HepG2 (cell line): ENCODE measurements around the gene CLP1. TPM values are rescaled to one million over a fixed set of nuclear protein-coding genes. Genes with fewer than 3 reads are reported as not detected.
A peak's percentile ranks its signal among the peaks of the same experiment; 100 is the strongest.

Experiments used
- AGO2 ChIP-seq: fragments of 200-400 bp; formaldehyde crosslinking; optimal IDR thresholded peaks from 2 replicates; pipeline ENCODE3; 2017; ENCODE audit warnings: mild to moderate bottlenecking, low read depth, low read length, moderate library complexity
- HNRNPL ChIP-seq: fragments of 200-400 bp; formaldehyde crosslinking; IDR thresholded peaks from 2 replicates; pipeline ENCODE4 v1.6.1; 2017; ENCODE audit warnings: mild to moderate bottlenecking, low read depth, low read length
- JARID2 ChIP-seq: sonication (generic); formaldehyde crosslinking; IDR thresholded peaks from 2 replicates; pipeline ENCODE4 v1.8.1; 2023; ENCODE audit warnings: missing genetic modification reagents, inconsistent platforms; ENCODE audit not compliant: insufficient replicate concordance
- MZF1 ChIP-seq: sonication (generic); formaldehyde crosslinking; IDR thresholded peaks from 2 replicates; pipeline ENCODE4 v1.8.1; 2023; ENCODE audit warnings: mild to moderate bottlenecking, missing genetic modification reagents, borderline replicate concordance
- NR2C2 ChIP-seq: sonication (generic); formaldehyde crosslinking; IDR thresholded peaks from 2 replicates; pipeline ENCODE4 v1.4.0; 2020; ENCODE audit warnings: missing genetic modification reagents, mild to moderate bottlenecking, moderate library complexity, borderline replicate concordance
- RELA ChIP-seq: sonication (generic); formaldehyde crosslinking; IDR thresholded peaks from 2 replicates; pipeline ENCODE4 v1.4.0; 2020; ENCODE audit warnings: missing genetic modification reagents
- RERE ChIP-seq: IDR thresholded peaks from 2 replicates; pipeline ENCODE4 v1.6.1; 2016; ENCODE audit warnings: low read depth, missing genetic modification reagents, missing compliant biosample characterization
- ZNF160 ChIP-seq: sonication (generic); formaldehyde crosslinking; IDR thresholded peaks from 2 replicates; pipeline ENCODE4 v1.8.0; 2022; ENCODE audit warnings: mild to moderate bottlenecking, inconsistent platforms, missing genetic modification reagents
- ZNF235 ChIP-seq: sonication (generic); formaldehyde crosslinking; IDR thresholded peaks from 2 replicates; pipeline ENCODE4 v1.8.1; 2023; ENCODE audit warnings: mild to moderate bottlenecking, missing genetic modification reagents, borderline replicate concordance
- ZNF274 ChIP-seq: sonication (generic); formaldehyde crosslinking; IDR thresholded peaks from 2 replicates; pipeline ENCODE4 v1.5.1; 2020; ENCODE audit warnings: mild to moderate bottlenecking, missing genetic modification reagents
- ZNF563 ChIP-seq: sonication (generic); formaldehyde crosslinking; IDR thresholded peaks from 2 replicates; pipeline ENCODE4 v1.8.0; 2022; ENCODE audit warnings: mild to moderate bottlenecking, moderate library complexity, missing genetic modification reagents
- ZNF839 ChIP-seq: sonication (generic); formaldehyde crosslinking; IDR thresholded peaks from 2 replicates; pipeline ENCODE4 v1.4.0; 2020; ENCODE audit warnings: missing genetic modification reagents, mild to moderate bottlenecking, borderline replicate concordance
- ZNF883 ChIP-seq: sonication (generic); formaldehyde crosslinking; IDR thresholded peaks from 2 replicates; pipeline ENCODE4 v1.5.1; 2020; ENCODE audit warnings: mild to moderate bottlenecking, missing genetic modification reagents; ENCODE audit errors: not compliant biosample characterization
- polyA plus RNA-seq, 8 experiments: library from polyadenylated mRNA; depleted of rRNA in 3 of 8; stranded (reverse) in 7 of 8; unstranded in 1 of 8; fragments of >200 nt; fragmentation: Illumina TruSeq in 4 of 8; extraction: Trizol in 4 of 8; gene quantifications; 2 replicates each; pipeline versions ENCODE4 v1.2.1 to v1.2.3, GENCODE V29; 2011 to 2016; ENCODE audit warnings: low read depth in 4 of 8, missing spikeins in 1 of 8, mixed read lengths in 1 of 8; ENCODE audit not compliant: insufficient read depth in 1 of 8
- total RNA-seq, 5 experiments: library from RNA; depleted of rRNA; stranded (reverse); fragments of >200 nt; fragmentation: Illumina TruSeq; extraction: Trizol; gene quantifications; 2 replicates each; pipeline ENCODE4 v1.2.3, GENCODE V29; 2016; ENCODE audit warnings: low read depth in 1 of 5
- TF ChIP-seq, protein P1 (sequence below): sonication (generic); formaldehyde crosslinking; IDR thresholded peaks from 2 replicates; pipeline ENCODE4 v1.5.1; 2020; ENCODE audit warnings: missing genetic modification reagents, mild to moderate bottlenecking, borderline replicate concordance
- TF ChIP-seq, protein P2 (sequence below): sonication (generic); formaldehyde crosslinking; IDR thresholded peaks from 2 replicates; pipeline ENCODE4 v1.5.1; 2020; ENCODE audit warnings: mild to moderate bottlenecking, missing genetic modification reagents
- TF ChIP-seq, protein P3 (sequence below): sonication (generic); formaldehyde crosslinking; IDR thresholded peaks from 2 replicates; pipeline ENCODE4 v1.8.1; 2023; ENCODE audit warnings: mild to moderate bottlenecking, moderate library complexity, missing genetic modification reagents

CLP1 gene
- total and polyA plus RNA-seq, 2 of the 13 experiments (the other 11 are each of a cell fraction or from before 2014, with no cell fraction given): 14.6 to 24.8 TPM

DNA sequence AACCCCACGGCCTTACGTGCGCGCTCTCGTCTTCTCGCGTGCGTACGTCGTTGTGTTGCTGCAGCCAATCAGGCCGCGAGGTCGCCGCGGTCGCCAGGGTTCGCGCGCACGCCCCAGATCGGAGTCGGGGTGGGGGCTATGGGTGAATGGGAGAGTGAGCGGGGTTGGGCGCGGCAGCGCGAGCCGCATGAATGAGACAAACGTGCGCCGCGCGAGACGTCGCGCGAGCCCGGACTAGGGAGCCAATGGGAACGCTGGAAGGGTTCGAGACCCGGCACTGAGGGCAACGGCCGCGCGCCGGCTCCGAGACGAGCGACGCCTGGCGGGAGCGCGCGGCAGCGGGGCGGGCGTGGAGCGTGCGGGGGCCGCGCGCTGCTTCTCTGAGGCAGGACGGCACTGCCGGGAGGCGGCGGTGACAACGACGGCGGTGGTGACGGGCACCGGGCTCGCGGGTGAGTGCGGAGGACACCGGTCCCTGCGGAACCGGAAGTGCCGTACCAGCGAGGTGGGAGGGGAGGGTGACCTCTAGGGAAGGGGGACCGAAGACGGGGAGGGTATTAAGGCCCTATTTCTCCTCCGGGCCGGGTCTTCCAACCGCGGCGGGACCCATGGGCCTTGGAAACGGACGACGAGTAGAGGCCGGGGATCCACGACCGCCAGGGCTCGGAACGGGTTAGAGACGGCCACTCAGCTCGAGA is 10.3 kb downstream of the CLP1 start, which contains the start of gene ZDHHC5 (continued):
- TF ChIP-seq, protein P1, sequence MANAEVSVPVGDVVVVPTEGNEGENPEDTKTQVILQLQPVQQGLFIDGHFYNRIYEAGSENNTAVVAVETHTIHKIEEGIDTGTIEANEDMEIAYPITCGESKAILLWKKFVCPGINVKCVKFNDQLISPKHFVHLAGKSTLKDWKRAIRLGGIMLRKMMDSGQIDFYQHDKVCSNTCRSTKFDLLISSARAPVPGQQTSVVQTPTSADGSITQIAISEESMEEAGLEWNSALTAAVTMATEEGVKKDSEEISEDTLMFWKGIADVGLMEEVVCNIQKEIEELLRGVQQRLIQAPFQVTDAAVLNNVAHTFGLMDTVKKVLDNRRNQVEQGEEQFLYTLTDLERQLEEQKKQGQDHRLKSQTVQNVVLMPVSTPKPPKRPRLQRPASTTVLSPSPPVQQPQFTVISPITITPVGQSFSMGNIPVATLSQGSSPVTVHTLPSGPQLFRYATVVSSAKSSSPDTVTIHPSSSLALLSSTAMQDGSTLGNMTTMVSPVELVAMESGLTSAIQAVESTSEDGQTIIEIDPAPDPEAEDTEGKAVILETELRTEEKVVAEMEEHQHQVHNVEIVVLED (CRISPR knock-in tag): peak; percentile 99
- peak; percentile 85 for TF ChIP-seq ZNF883 (CRISPR knock-in tag)
- no peak; the same call in 1 of the 2 replicates for TF ChIP-seq ZNF235 (CRISPR knock-in tag)
- TF ChIP-seq ZNF563: peak; percentile 21; the same call in 1 of the 2 replicates
- TF ChIP-seq AGO2: peak; percentile 76
- peak; percentile 88 for TF ChIP-seq NR2C2 (CRISPR knock-in tag)
- TF ChIP-seq RELA: no peak
- TF ChIP-seq, protein P2, sequence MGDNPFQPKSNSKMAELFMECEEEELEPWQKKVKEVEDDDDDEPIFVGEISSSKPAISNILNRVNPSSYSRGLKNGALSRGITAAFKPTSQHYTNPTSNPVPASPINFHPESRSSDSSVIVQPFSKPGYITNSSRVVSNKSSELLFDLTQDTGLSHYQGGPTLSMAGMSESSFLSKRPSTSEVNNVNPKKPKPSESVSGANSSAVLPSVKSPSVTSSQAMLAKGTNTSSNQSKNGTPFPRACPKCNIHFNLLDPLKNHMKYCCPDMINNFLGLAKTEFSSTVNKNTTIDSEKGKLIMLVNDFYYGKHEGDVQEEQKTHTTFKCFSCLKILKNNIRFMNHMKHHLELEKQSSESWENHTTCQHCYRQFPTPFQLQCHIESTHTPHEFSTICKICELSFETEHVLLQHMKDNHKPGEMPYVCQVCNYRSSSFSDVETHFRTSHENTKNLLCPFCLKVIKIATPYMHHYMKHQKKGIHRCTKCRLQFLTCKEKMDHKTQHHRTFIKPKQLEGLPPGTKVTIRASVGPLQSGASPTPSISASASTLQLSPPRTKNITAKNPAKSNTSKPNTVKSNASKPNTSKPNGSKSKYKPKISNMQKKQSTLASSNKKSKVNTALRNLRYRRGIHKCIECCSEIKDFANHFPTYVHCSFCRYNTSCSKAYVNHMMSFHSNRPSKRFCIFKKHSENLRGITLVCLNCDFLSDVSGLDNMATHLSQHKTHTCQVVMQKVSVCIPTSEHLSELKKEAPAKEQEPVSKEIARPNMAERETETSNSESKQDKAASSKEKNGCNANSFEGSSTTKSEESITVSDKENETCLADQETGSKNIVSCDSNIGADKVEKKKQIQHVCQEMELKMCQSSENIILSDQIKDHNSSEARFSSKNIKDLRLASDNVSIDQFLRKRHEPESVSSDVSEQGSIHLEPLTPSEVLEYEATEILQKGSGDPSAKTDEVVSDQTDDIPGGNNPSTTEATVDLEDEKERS (CRISPR knock-in tag): no peak
- TF ChIP-seq ZNF839 (CRISPR knock-in tag): no peak
- no peak for TF ChIP-seq MZF1 (CRISPR knock-in tag)
- 0 out of 2 replicates have a peak, but pooled peaks have one; percentile 64 for TF ChIP-seq HNRNPL
- no peak for TF ChIP-seq JARID2 (CRISPR knock-in tag)
- peak; percentile 20; the same call in 1 of the 2 replicates for TF ChIP-seq ZNF274
- TF ChIP-seq ZNF160 (CRISPR knock-in tag): 0 out of 2 replicates have a peak, but pooled peaks have one; percentile 28
- 0 out of 2 replicates have a peak, but pooled peaks have one; percentile 32 for TF ChIP-seq RERE
- TF ChIP-seq, protein P3, sequence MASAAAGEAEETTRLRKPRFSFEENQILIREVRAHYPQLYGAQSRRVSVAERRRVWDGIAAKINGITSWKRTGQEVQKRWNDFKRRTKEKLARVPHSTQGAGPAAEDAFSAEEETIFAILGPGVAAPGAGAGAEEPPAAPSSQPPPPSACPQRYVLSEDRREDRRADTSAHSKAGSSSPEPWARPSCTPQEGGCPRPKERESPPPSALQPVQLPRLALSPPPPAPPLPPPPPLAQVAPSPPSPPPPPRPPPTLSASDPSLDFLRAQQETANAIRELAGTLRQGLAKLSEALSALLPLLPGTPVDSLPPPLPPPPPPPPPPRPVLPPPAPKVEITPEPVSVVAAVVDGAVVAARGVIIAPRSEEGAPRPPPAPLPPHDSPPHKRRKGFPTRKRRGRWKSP: peak; percentile 76; the same call in 1 of the 2 replicates
